Measurements from ENCODE around the gene TMED5.

The TMED5 gene

DNA sequence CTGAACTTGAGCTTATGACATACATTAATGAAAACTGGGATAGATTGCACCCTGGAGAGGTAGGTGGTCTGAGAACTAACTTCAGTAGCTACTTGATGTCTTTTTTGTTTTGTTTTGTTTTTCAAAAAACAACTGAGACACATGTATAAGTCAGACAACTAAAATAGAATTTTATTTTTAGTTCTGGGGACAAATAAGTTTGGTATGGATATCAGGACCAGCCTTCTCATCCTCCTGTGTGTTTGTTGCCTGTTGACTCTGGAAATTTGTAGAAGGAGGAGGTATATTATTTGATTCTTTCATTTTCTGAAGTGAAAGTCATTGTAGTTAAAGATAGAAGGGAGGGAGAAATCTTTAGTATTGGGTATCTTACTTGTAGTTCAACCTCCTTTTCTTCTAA lies 59.6 kb downstream of the TMED5 start:
- TF ChIP-seq CTCF (IDR thresholded peaks at IDR 0.05; ENCODE audit: low read depth, low read length), result no peak
- DNase-seq (ENCODE audit: extremely low read depth, low read depth), result no peak

GRCh38 chr1:93114391-93114790 lies 65.8 kb downstream of the TMED5 start:
- no peak for TF ChIP-seq CTCF (IDR thresholded peaks at IDR 0.05; ENCODE audit: low read depth, low read length)
- no peak for DNase-seq (ENCODE audit: extremely low read depth, low read depth)

DNA sequence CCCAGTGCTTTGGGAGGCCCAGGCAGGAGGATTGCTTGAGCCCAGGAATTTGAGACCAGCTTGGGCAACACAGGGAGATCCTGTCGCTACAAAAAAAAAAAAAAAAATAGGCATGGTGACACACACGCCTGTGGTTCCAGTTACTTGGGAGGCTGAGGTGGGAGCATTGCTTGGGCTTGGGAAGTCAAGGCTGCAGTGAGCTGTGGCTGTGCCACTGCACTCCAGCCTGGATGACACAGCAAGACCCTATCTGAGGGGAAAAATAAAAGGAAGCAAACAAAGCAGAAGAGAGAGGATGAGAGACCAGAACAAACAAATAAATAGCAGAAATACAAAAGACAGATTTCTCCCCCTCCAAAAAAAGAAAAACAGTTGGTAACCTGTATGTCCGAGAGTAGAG lies 67.1 kb downstream of the TMED5 start:
- no peak for TF ChIP-seq CTCF (IDR thresholded peaks at IDR 0.05; ENCODE audit: low read depth, low read length)
- no peak for DNase-seq (ENCODE audit: extremely low read depth, low read depth)

DNA sequence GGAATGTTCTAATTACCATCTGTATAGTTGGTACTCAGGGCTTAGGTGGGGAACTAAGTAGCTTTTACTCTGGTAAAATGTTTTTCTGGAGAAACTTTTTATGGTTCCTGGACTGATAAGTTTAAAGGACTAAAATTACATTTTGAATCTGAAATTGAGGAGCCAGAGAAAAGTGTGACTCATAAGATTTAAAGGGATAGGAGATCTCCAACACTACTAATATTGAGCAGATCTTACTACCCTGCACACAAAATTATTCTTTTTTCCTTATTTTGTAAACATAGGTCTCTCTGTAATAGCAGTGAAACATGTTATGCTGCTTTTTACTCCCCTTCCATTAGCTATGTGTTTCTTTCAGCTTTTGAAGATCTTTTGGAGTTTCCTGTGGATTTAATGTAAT lies 68.7 kb downstream of the TMED5 start:
- TF ChIP-seq CTCF (IDR thresholded peaks at IDR 0.05; ENCODE audit: low read depth, low read length), result no peak
- DNase-seq (ENCODE audit: extremely low read depth, low read depth), result no peak

- no peak for TF ChIP-seq CTCF (IDR thresholded peaks at IDR 0.05; ENCODE audit: low read depth, low read length)
- no peak for DNase-seq (ENCODE audit: extremely low read depth, low read depth)
These were observed 69.1 kb downstream of the TMED5 start for GRCh38 chr1:93111065-93111464.

- TF ChIP-seq CTCF (IDR thresholded peaks at IDR 0.05; ENCODE audit: low read depth, low read length), result no peak
- DNase-seq (ENCODE audit: extremely low read depth, low read depth), result no peak
These were observed 70.6 kb downstream of the TMED5 start for GRCh38 chr1:93109578-93109977.

DNA sequence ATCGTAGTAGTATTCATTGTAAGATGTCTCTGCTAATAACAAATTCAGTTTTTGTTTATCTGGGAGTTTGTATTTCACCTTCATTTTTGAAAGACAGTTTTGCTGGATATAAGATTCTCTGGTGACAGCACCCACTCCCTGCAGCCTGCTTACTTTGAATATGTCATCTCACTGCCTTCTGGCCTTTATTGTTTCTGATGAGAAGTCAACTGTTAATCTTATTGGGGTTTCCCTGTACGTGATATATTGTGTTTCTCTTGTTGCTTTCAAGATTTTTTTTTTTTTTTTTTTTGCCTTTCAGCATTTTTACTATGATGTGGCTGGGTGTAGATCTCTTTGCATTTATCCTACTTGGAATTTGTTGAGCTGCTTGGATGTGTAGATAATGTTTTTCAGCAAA lies 71.9 kb downstream of the TMED5 start:
- DNase-seq (ENCODE audit: extremely low read depth, low read depth), result no peak
- no peak for TF ChIP-seq CTCF (IDR thresholded peaks at IDR 0.05; ENCODE audit: low read depth, low read length)

Data from AG09319 (cell line).